WTC11 (cell line): ENCODE data around the gene JADE2. TPM values are rescaled to one million over a fixed set of nuclear protein-coding genes. Genes with fewer than 3 reads are reported as not detected.

Experiments used
- ATAC-seq: fragments of 200-7000 bp; cut with Tn5 transposase; 2 replicates; pipeline ENCODE4 v1.10.0; 2021; ENCODE audit warnings: mild to moderate bottlenecking, moderate library complexity
- CTCF ChIA-PET: fragments of 300-600 bp; sonication (Branson Sonifier 250); formaldehyde crosslinking; loops from one replicate; lab custom pipeline; 2021; ENCODE audit warnings: antibody characterized with exemption; lab: Charles Lee
- POLR2A ChIA-PET: fragments of 350-600 bp; sonication (Branson Sonifier 250); formaldehyde crosslinking; loops from one replicate; lab custom pipeline; 2021; ENCODE audit warnings: antibody characterized with exemption; lab: Charles Lee
- DNase-seq: peaks from one replicate; pipeline ENCODE4 v3.0.0; 2021; ENCODE audit warnings: low spot score
- H3K27ac Mint-ChIP-seq: 2 replicates; pipeline ENCODE4 v1.8.0; 2021; ENCODE audit warnings: mixed read lengths
- H3K27me3 Mint-ChIP-seq: 2 replicates; pipeline ENCODE4 v1.8.0; 2021; ENCODE audit warnings: low read depth, mild to moderate bottlenecking, moderate library complexity, mixed read lengths
- H3K36me3 Mint-ChIP-seq: 2 replicates; pipeline ENCODE4 v1.8.0; 2021; ENCODE audit warnings: mixed read lengths
- H3K4me1 Mint-ChIP-seq: 2 replicates; pipeline ENCODE4 v1.8.0; 2022; ENCODE audit warnings: mixed read lengths
- H3K4me3 Mint-ChIP-seq: 2 replicates; pipeline ENCODE4 v1.8.0; 2021; ENCODE audit warnings: mild to moderate bottlenecking, moderate library complexity, mixed read lengths
- H3K9me3 Mint-ChIP-seq: 2 replicates; pipeline ENCODE4 v1.8.0; 2021; ENCODE audit warnings: mixed read lengths
- AFF4 ChIP-seq: sonication (generic); formaldehyde crosslinking; IDR thresholded peaks from 2 replicates; pipeline ENCODE4 v1.8.1; 2023; ENCODE audit warnings: mild to moderate bottlenecking, missing genetic modification reagents, borderline replicate concordance
- E2F1 ChIP-seq: sonication (generic); formaldehyde crosslinking; IDR thresholded peaks from 2 replicates; pipeline ENCODE4 v1.8.0; 2022; ENCODE audit warnings: mild to moderate bottlenecking, missing genetic modification reagents
- E2F4 ChIP-seq: sonication (generic); formaldehyde crosslinking; IDR thresholded peaks from 2 replicates; pipeline ENCODE4 v1.8.1; 2022; ENCODE audit warnings: low read depth, mild to moderate bottlenecking, moderate library complexity, missing genetic modification reagents, borderline replicate concordance
- GABPB1 ChIP-seq: sonication (generic); formaldehyde crosslinking; IDR thresholded peaks from 2 replicates; pipeline ENCODE4 v1.8.1; 2023; ENCODE audit warnings: mild to moderate bottlenecking, missing genetic modification reagents
- GTF2I ChIP-seq: fragments of 250-450 bp; sonication (Bioruptor Pico); conservative IDR thresholded peaks from 2 replicates; pipeline ENCODE4 v1.4.0; 2021; ENCODE audit warnings: mild to moderate bottlenecking
- MYBL2 ChIP-seq: sonication (generic); formaldehyde crosslinking; IDR thresholded peaks from 2 replicates; pipeline ENCODE4 v1.8.1; 2023; ENCODE audit warnings: mild to moderate bottlenecking, moderate library complexity, missing genetic modification reagents
- PREB ChIP-seq: sonication (generic); formaldehyde crosslinking; IDR thresholded peaks from 2 replicates; pipeline ENCODE4 v1.8.1; 2022; ENCODE audit warnings: mild to moderate bottlenecking, missing genetic modification reagents, moderate library complexity, borderline replicate concordance
- ZMAT4 ChIP-seq: fragments of 250-450 bp; sonication (Bioruptor Pico); IDR thresholded peaks from 2 replicates; pipeline ENCODE4 v1.9.0; 2021; ENCODE audit warnings: mild to moderate bottlenecking
- ZNF138 ChIP-seq: sonication (generic); formaldehyde crosslinking; conservative IDR thresholded peaks from 2 replicates; pipeline ENCODE4 v1.8.1; 2022; ENCODE audit warnings: mild to moderate bottlenecking, moderate library complexity, missing genetic modification reagents
- total RNA-seq: library from RNA; stranded (reverse); gene quantifications from 3 replicates; pipeline ENCODE4 v1.2.3, GENCODE V29; 2021
- TF ChIP-seq, protein P1 (sequence below): sonication (generic); formaldehyde crosslinking; IDR thresholded peaks from 2 replicates; pipeline ENCODE4 v1.8.0; 2022; ENCODE audit warnings: missing genetic modification reagents
- TF ChIP-seq, protein P2 (sequence below): fragments of 200-600 bp; IDR thresholded peaks from 2 replicates; pipeline ENCODE4 v1.8.0; 2022; ENCODE audit warnings: antibody characterized with exemption
- TF ChIP-seq, protein P3 (sequence below): fragments of 250-450 bp; sonication (Bioruptor Pico); IDR thresholded peaks from 2 replicates; pipeline ENCODE4 v1.8.0; 2021; ENCODE audit warnings: mild to moderate bottlenecking
- TF ChIP-seq, protein P4 (sequence below): sonication (generic); formaldehyde crosslinking; IDR thresholded peaks from 2 replicates; pipeline ENCODE4 v1.8.1; 2022; ENCODE audit warnings: low read depth, missing genetic modification reagents, borderline replicate concordance

The JADE2 gene
- total RNA-seq, 1 experiment from 2014 or later, result 40.8 TPM

DNA sequence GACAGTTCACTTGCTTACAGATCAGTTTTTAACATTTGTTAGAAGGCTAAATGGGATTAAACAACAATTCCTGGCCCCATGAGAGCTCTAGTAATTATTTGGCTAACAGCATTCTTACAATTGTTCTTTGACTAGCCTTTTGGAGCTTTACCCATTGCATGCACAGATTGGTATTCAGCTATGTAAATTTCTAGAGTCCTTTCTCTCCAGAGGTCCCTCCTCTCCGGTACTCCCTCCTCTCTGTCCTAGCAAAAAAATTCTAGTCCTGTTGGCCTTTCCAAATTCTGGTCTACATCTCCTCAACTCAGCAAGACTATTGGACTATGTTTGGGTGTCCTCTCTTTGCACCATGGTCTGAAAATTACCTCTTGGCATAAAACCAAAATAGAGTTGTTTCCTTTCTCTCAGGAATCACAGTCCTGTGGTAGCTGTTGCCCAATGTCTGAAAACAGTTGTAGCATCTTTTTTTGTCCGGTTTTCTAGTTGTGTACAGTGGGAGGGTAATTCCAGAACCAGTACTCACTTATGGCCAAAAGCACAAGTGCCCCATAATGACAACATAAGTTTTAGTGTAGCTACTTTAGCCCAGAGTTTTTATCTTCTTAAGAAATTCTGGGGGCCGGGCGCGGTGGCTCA lies 89.1 kb downstream of the JADE2 start (continued):
- TF ChIP-seq, protein P1, sequence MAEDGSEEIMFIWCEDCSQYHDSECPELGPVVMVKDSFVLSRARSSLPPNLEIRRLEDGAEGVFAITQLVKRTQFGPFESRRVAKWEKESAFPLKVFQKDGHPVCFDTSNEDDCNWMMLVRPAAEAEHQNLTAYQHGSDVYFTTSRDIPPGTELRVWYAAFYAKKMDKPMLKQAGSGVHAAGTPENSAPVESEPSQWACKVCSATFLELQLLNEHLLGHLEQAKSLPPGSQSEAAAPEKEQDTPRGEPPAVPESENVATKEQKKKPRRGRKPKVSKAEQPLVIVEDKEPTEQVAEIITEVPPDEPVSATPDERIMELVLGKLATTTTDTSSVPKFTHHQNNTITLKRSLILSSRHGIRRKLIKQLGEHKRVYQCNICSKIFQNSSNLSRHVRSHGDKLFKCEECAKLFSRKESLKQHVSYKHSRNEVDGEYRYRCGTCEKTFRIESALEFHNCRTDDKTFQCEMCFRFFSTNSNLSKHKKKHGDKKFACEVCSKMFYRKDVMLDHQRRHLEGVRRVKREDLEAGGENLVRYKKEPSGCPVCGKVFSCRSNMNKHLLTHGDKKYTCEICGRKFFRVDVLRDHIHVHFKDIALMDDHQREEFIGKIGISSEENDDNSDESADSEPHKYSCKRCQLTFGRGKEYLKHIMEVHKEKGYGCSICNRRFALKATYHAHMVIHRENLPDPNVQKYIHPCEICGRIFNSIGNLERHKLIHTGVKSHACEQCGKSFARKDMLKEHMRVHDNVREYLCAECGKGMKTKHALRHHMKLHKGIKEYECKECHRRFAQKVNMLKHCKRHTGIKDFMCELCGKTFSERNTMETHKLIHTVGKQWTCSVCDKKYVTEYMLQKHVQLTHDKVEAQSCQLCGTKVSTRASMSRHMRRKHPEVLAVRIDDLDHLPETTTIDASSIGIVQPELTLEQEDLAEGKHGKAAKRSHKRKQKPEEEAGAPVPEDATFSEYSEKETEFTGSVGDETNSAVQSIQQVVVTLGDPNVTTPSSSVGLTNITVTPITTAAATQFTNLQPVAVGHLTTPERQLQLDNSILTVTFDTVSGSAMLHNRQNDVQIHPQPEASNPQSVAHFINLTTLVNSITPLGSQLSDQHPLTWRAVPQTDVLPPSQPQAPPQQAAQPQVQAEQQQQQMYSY (CRISPR knock-in tag), result no peak
- TF ChIP-seq, protein P2, sequence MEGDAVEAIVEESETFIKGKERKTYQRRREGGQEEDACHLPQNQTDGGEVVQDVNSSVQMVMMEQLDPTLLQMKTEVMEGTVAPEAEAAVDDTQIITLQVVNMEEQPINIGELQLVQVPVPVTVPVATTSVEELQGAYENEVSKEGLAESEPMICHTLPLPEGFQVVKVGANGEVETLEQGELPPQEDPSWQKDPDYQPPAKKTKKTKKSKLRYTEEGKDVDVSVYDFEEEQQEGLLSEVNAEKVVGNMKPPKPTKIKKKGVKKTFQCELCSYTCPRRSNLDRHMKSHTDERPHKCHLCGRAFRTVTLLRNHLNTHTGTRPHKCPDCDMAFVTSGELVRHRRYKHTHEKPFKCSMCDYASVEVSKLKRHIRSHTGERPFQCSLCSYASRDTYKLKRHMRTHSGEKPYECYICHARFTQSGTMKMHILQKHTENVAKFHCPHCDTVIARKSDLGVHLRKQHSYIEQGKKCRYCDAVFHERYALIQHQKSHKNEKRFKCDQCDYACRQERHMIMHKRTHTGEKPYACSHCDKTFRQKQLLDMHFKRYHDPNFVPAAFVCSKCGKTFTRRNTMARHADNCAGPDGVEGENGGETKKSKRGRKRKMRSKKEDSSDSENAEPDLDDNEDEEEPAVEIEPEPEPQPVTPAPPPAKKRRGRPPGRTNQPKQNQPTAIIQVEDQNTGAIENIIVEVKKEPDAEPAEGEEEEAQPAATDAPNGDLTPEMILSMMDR, result no peak
- no peak for TF ChIP-seq ZMAT4 (CRISPR knock-in tag)
- no peak for TF ChIP-seq GABPB1 (CRISPR knock-in tag)
- no peak for TF ChIP-seq E2F4 (CRISPR knock-in tag)
- TF ChIP-seq, protein P3, sequence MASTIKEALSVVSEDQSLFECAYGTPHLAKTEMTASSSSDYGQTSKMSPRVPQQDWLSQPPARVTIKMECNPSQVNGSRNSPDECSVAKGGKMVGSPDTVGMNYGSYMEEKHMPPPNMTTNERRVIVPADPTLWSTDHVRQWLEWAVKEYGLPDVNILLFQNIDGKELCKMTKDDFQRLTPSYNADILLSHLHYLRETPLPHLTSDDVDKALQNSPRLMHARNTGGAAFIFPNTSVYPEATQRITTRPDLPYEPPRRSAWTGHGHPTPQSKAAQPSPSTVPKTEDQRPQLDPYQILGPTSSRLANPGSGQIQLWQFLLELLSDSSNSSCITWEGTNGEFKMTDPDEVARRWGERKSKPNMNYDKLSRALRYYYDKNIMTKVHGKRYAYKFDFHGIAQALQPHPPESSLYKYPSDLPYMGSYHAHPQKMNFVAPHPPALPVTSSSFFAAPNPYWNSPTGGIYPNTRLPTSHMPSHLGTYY (CRISPR knock-in tag), result no peak
- no peak for TF ChIP-seq MYBL2 (CRISPR knock-in tag)

GRCh38 chr5:134620634-134621033 lies 95.2 kb downstream of the JADE2 start:
- H3K4me3 Mint-ChIP-seq, result no peak overlapping the region
- no peak for DNase-seq
- peaks cover 39% of the 10 kb centered on the region for H3K36me3 Mint-ChIP-seq
- no peaks in the 10 kb centered on the region for H3K27me3 Mint-ChIP-seq
- ATAC-seq, result no peak
- no peaks in the 10 kb centered on the region for H3K4me1 Mint-ChIP-seq
- no peak overlapping the region for H3K27ac Mint-ChIP-seq
- ChIA-PET CTCF (interaction anchor here (1.7 kb wide), 1 partner anchor 34 kb away, joined by 5 read pairs; no protein-coding TSS in a partner anchor), POLR2A (no interaction called here)
- no peaks in the 10 kb centered on the region for H3K9me3 Mint-ChIP-seq
- TF ChIP-seq PREB (CRISPR knock-in tag) (no peak), ZNF138 (CRISPR knock-in tag) (no peak), GTF2I (CRISPR knock-in tag) (no peak), E2F1 (no peak), AFF4 (no peak)
- TF ChIP-seq, protein P2, result no peak
- TF ChIP-seq, protein P4, sequence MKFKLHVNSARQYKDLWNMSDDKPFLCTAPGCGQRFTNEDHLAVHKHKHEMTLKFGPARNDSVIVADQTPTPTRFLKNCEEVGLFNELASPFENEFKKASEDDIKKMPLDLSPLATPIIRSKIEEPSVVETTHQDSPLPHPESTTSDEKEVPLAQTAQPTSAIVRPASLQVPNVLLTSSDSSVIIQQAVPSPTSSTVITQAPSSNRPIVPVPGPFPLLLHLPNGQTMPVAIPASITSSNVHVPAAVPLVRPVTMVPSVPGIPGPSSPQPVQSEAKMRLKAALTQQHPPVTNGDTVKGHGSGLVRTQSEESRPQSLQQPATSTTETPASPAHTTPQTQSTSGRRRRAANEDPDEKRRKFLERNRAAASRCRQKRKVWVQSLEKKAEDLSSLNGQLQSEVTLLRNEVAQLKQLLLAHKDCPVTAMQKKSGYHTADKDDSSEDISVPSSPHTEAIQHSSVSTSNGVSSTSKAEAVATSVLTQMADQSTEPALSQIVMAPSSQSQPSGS (CRISPR knock-in tag), result no peak
